GM23248 (cell line): ENCODE results near the gene GPR17. TPM values are rescaled to one million over a fixed set of nuclear protein-coding genes. Genes with fewer than 3 reads are reported as not detected.

Experiments used
- DNase-seq: peaks from one replicate; pipeline ENCODE4 v3.0.0-alpha.2; 2015
- H2AFZ ChIP-seq: fragments of 200-600 bp; sonication (generic); 2 replicates; pipeline ENCODE4 v1.6.1; 2016; ENCODE audit warnings: antibody characterized with exemption
- H3F3A ChIP-seq: fragments of 200-600 bp; sonication (generic); 2 replicates; pipeline ENCODE4 v1.6.1; 2016; ENCODE audit warnings: mild to moderate bottlenecking, antibody characterized with exemption, mixed run types; ENCODE audit not compliant: insufficient read depth
- H3K27ac ChIP-seq: fragments of 200-600 bp; sonication (generic); 2 replicates; pipeline ENCODE4 v1.5.1; 2016; ENCODE audit warnings: mild to moderate bottlenecking
- H3K27me3 ChIP-seq: fragments of 200-600 bp; sonication (generic); replicated peaks from 2 replicates; pipeline ENCODE4 v1.6.1; 2016; ENCODE audit warnings: mild to moderate bottlenecking; ENCODE audit not compliant: insufficient read depth
- H3K36me3 ChIP-seq: fragments of 200-600 bp; sonication (generic); 2 replicates; pipeline ENCODE4 v1.6.1; 2016; ENCODE audit warnings: low read depth, mild to moderate bottlenecking
- H3K4me1 ChIP-seq: fragments of 200-600 bp; sonication (generic); 2 replicates; pipeline ENCODE4 v1.6.1; 2016; ENCODE audit warnings: mild to moderate bottlenecking; ENCODE audit not compliant: insufficient read depth
- H3K4me2 ChIP-seq: fragments of 200-600 bp; sonication (generic); one replicate; pipeline ENCODE4 v1.6.1; 2016; ENCODE audit warnings: mild to moderate bottlenecking; ENCODE audit not compliant: unreplicated experiment
- H3K4me3 ChIP-seq: fragments of 200-600 bp; sonication (generic); 2 replicates; pipeline ENCODE4 v1.5.1; 2016; ENCODE audit warnings: mild to moderate bottlenecking
- H3K79me2 ChIP-seq: fragments of 200-600 bp; sonication (generic); 2 replicates; pipeline ENCODE4 v1.6.1; 2016; ENCODE audit warnings: mild to moderate bottlenecking; ENCODE audit not compliant: insufficient read depth
- H3K9ac ChIP-seq: fragments of 200-600 bp; sonication (generic); 2 replicates; pipeline ENCODE4 v1.6.1; 2016; ENCODE audit warnings: mild to moderate bottlenecking
- H3K9me2 ChIP-seq: fragments of 200-600 bp; sonication (generic); 2 replicates; pipeline ENCODE4 v1.6.1; 2016; ENCODE audit warnings: mixed run types, mild to moderate bottlenecking, moderate library complexity; ENCODE audit not compliant: insufficient read depth
- H3K9me3 ChIP-seq: fragments of 200-600 bp; sonication (generic); one replicate; pipeline ENCODE4 v1.6.1; 2017; ENCODE audit warnings: low read depth
- H4K20me1 ChIP-seq: fragments of 200-600 bp; sonication (generic); 2 replicates; pipeline ENCODE4 v1.6.0; 2016; ENCODE audit not compliant: insufficient read depth
- EZH2 ChIP-seq: fragments of 200-600 bp; sonication (generic); IDR thresholded peaks from 2 replicates; pipeline ENCODE4 v1.6.1; 2018; ENCODE audit warnings: antibody characterized with exemption, mild to moderate bottlenecking; ENCODE audit not compliant: insufficient read depth, poor library complexity, severe bottlenecking
- EZH2phosphoT487 ChIP-seq: fragments of 200-600 bp; sonication (generic); IDR thresholded peaks from 2 replicates; pipeline ENCODE4 v1.6.1; 2018; ENCODE audit warnings: antibody characterized with exemption, moderate library complexity, mild to moderate bottlenecking, low read depth; ENCODE audit not compliant: insufficient read depth
- WGBS, 2 experiments: methylation state at CpG; one replicate each; pipeline ENCODE4 v1.1.6; 2015 to 2017; ENCODE audit warnings: low lambda C conversion rate in 2 of 2, low coverage in 1 of 2; ENCODE audit errors: missing lambda C conversion rate in 2 of 2; 5-methylcytosine and 5-hydroxymethylcytosine counted together
- in situ Hi-C: fragments of 300-500 bp; cut with MboI; formaldehyde crosslinking; loops from 2 replicates; pipeline ENCODE4 v1.15.0; 2020
- polyA plus RNA-seq: library from polyadenylated mRNA; unstranded; fragments of >200 nt; fragmentation: Nextera tagmentation; extraction: Ambion mirVana; gene quantifications from 2 replicates; pipeline ENCODE4 v1.2.1, GENCODE V29; 2016
- total RNA-seq: library from RNA; depleted of rRNA; stranded (reverse); fragments of >200 nt; shearing (Covaris generic); gene quantifications from 2 replicates; pipeline ENCODE4 v1.2.3, GENCODE V29; 2014

Gene GPR17
- total and polyA plus RNA-seq, 2 experiments from 2014 or later: 0.11 TPM; not detected in 1

- TF ChIP-seq EZH2phosphoT487 (no peak), EZH2 (no peak)
- H3K4me2 ChIP-seq: no peak overlapping the region
- no peaks in the 10 kb centered on the region for H3K9me3 ChIP-seq
- in situ Hi-C loops: no loop called here
- H3K27me3 ChIP-seq: no peaks in the 10 kb centered on the region
- H2AFZ ChIP-seq: no peak overlapping the region
- no peak overlapping the region for H3K27ac ChIP-seq
- no peaks in the 10 kb centered on the region for H4K20me1 ChIP-seq
- H3K36me3 ChIP-seq: no peaks in the 10 kb centered on the region
- DNase-seq: no peak
- peaks cover 4% of the 10 kb centered on the region; the same call in 1 of the 2 replicates for H3F3A ChIP-seq
- no peak overlapping the region for H3K4me3 ChIP-seq
- no peaks in the 10 kb centered on the region for H3K79me2 ChIP-seq
- H3K9ac ChIP-seq: no peak overlapping the region
- WGBS, 2 experiments: 67 to 69% methylated on average over 8 of the region's 8 CpGs
- H3K9me2 ChIP-seq: no peaks in the 10 kb centered on the region
- peaks cover 6% of the 10 kb centered on the region for H3K4me1 ChIP-seq
Measured at GRCh38 chr2:127609818-127610217, 36.1 kb upstream of the GPR17 start.

- Histone ChIP-seq H3K27me3 (no peaks in the 10 kb centered on the region), H3K9me2 (no peaks in the 10 kb centered on the region), H3K27ac (no peak overlapping the region), H3F3A (peaks cover 4% of the 10 kb centered on the region; the same call in 1 of the 2 replicates), H3K4me3 (no peak overlapping the region), H3K36me3 (no peaks in the 10 kb centered on the region), H3K79me2 (no peaks in the 10 kb centered on the region), H3K9me3 (no peaks in the 10 kb centered on the region), H3K4me2 (no peak overlapping the region), H3K4me1 (peaks cover 12% of the 10 kb centered on the region), H2AFZ (no peak overlapping the region), H4K20me1 (no peaks in the 10 kb centered on the region), H3K9ac (no peak overlapping the region)
- DNase-seq: no peak
- 58 to 75% methylated on average over 1 of the region's 1 CpG for WGBS, 2 experiments
- in situ Hi-C loops: no loop called here
- TF ChIP-seq EZH2phosphoT487 (no peak), EZH2 (no peak)
Measured at GRCh38 chr2:127610561-127610960, 35.4 kb upstream of the GPR17 start.

- TF ChIP-seq EZH2 (no peak), EZH2phosphoT487 (no peak)
- H3K79me2 ChIP-seq: no peaks in the 10 kb centered on the region
- H2AFZ ChIP-seq: no peak overlapping the region
- no peak for DNase-seq
- H3F3A ChIP-seq: peaks cover 4% of the 10 kb centered on the region; the same call in 1 of the 2 replicates
- no peaks in the 10 kb centered on the region for H4K20me1 ChIP-seq
- no peak overlapping the region for H3K9ac ChIP-seq
- in situ Hi-C loops: no loop called here
- H3K4me2 ChIP-seq: no peak overlapping the region
- H3K36me3 ChIP-seq: no peaks in the 10 kb centered on the region
- WGBS, 2 experiments: 66 to 70% methylated on average over 11 of the region's 11 CpGs
- H3K4me1 ChIP-seq: peaks cover 12% of the 10 kb centered on the region
- H3K9me3 ChIP-seq: no peaks in the 10 kb centered on the region
- H3K27ac ChIP-seq: no peak overlapping the region
- no peaks in the 10 kb centered on the region for H3K27me3 ChIP-seq
- no peak overlapping the region for H3K4me3 ChIP-seq
- H3K9me2 ChIP-seq: no peaks in the 10 kb centered on the region
Measured at GRCh38 chr2:127611076-127611925, 34.7 kb upstream of the GPR17 start.

- Histone ChIP-seq H3K79me2 (no peaks in the 10 kb centered on the region), H3K4me1 (peaks cover 12% of the 10 kb centered on the region), H4K20me1 (no peaks in the 10 kb centered on the region), H3K9ac (no peak overlapping the region), H3K4me2 (no peak overlapping the region), H3K4me3 (no peak overlapping the region), H2AFZ (no peak overlapping the region), H3K9me2 (no peaks in the 10 kb centered on the region), H3K36me3 (no peaks in the 10 kb centered on the region), H3K27me3 (no peaks in the 10 kb centered on the region), H3K27ac (no peak overlapping the region), H3F3A (peaks cover 4% of the 10 kb centered on the region; the same call in 1 of the 2 replicates), H3K9me3 (no peaks in the 10 kb centered on the region)
- in situ Hi-C loops: no loop called here
- DNase-seq: no peak
- WGBS, 2 experiments: 68 to 69% methylated on average over 13 of the region's 13 CpGs
- TF ChIP-seq EZH2: no peak
- TF ChIP-seq EZH2phosphoT487: no peak
Measured at GRCh38 chr2:127612111-127612822, 33.7 kb upstream of the GPR17 start.
